Ascending aorta (tissue), 2 donors: Measurements from ENCODE around the gene KCNK3. TPM values are rescaled to one million over a fixed set of nuclear protein-coding genes. Genes with fewer than 3 reads are reported as not detected.

Source experiments
- DNase-seq, 2 donors: peaks; one replicate each; pipeline ENCODE4 v3.0.0-alpha.2; 2019; ENCODE audit warnings: low spot score in 2 of 2
- H3K27ac ChIP-seq, 2 donors: fragments of 200-600 bp; sonication (generic); one replicate each; pipeline ENCODE4 v1.5.1; 2016 to 2017; ENCODE audit warnings: mild to moderate bottlenecking in 1 of 2
- H3K27me3 ChIP-seq: fragments of 200-600 bp; sonication (generic); one replicate; pipeline ENCODE4 v1.5.1; 2017
- H3K36me3 ChIP-seq, 2 donors: fragments of 200-600 bp; sonication (generic); one replicate each; pipeline ENCODE4 v1.5.1; 2016
- H3K4me1 ChIP-seq, 2 donors: fragments of 200-600 bp; sonication (generic); one replicate each; pipeline ENCODE4 v1.5.1; 2016 to 2017; ENCODE audit warnings: mild to moderate bottlenecking in 1 of 2
- H3K4me3 ChIP-seq, 2 donors: fragments of 200-600 bp; sonication (generic); one replicate each; pipeline ENCODE4 v1.5.1; 2016 to 2017; ENCODE audit warnings: mild to moderate bottlenecking in 1 of 2
- H3K9me3 ChIP-seq, 2 donors: fragments of 200-600 bp; sonication (generic); one replicate each; pipeline ENCODE4 v1.5.1; 2016
- CTCF ChIP-seq, 3 experiments: fragments of 200-600 bp in 2 of 3; fragments of 450-650 bp in 1 of 3; sonication (generic) in 2 of 3; IDR thresholded peaks; one replicate each; pipeline ENCODE4 v1.5.1; 2016 to 2019; ENCODE audit warnings: antibody characterized with exemption in 3 of 3, mild to moderate bottlenecking in 1 of 3, moderate library complexity in 1 of 3
- intact Hi-C: fragments of 100-400 bp; cut with DNase I; formaldehyde crosslinking; loops from one replicate; pipeline ENCODE4 v1.15.1; 2023
- total RNA-seq: library from RNA; depleted of rRNA; stranded (reverse); fragments of >200 nt; gene quantifications from one replicate; pipeline ENCODE4 v1.1.0, GENCODE V29; 2016

KCNK3 gene
- total RNA-seq, 1 donor from 2014 or later, result 7.2 TPM

GRCh38 chr2:26716769-26717168 is 24.2 kb downstream of the KCNK3 start:
- peaks cover 15 to 22% of the 10 kb centered on the region in 2 donors for H3K4me1 ChIP-seq
- H3K4me3 ChIP-seq, result no peak overlapping the region
- no peak overlapping the region for H3K27ac ChIP-seq
- H3K27me3 ChIP-seq, result no peaks in the 10 kb centered on the region
- no peaks in the 10 kb centered on the region for H3K9me3 ChIP-seq
- DNase-seq, result no peak
- TF ChIP-seq CTCF (IDR thresholded peaks at IDR 0.05), result no peak
- H3K36me3 ChIP-seq, result no peaks in the 10 kb centered on the region
- intact Hi-C loops, result no loop called here

GRCh38 chr2:26717362-26717761 is 24.8 kb downstream of the KCNK3 start:
- no peak for TF ChIP-seq CTCF (IDR thresholded peaks at IDR 0.05)
- no peak for DNase-seq
- no peaks in the 10 kb centered on the region for H3K9me3 ChIP-seq
- intact Hi-C loops, result no loop called here
- no peak overlapping the region for H3K27ac ChIP-seq
- no peaks in the 10 kb centered on the region for H3K36me3 ChIP-seq
- peaks cover 15 to 23% of the 10 kb centered on the region in 2 donors for H3K4me1 ChIP-seq
- H3K27me3 ChIP-seq, result no peaks in the 10 kb centered on the region
- no peak overlapping the region for H3K4me3 ChIP-seq

GRCh38 chr2:26718949-26719686 is 26.6 kb downstream of the KCNK3 start:
- peaks cover 22 to 33% of the 10 kb centered on the region in 2 donors for H3K4me1 ChIP-seq
- intact Hi-C loops, result no loop called here

GRCh38 chr2:26720322-26721114 is 28.0 kb downstream of the KCNK3 start:
- peak; percentile 47 to 92 for DNase-seq
- peak overlapping the region; percentile 64 to 70 for H3K27ac ChIP-seq

More at GRCh38 chr2:26718949-26719686, 26.6 kb downstream of the KCNK3 start:
- no peaks in the 10 kb centered on the region for H3K9me3 ChIP-seq
- TF ChIP-seq CTCF (IDR thresholded peaks at IDR 0.05), result no peak
- H3K27ac ChIP-seq, result no peak overlapping the region
- no peak for DNase-seq
- H3K36me3 ChIP-seq, result no peaks in the 10 kb centered on the region
- no peak overlapping the region for H3K4me3 ChIP-seq
- no peaks in the 10 kb centered on the region for H3K27me3 ChIP-seq

More at GRCh38 chr2:26720322-26721114, 28.0 kb downstream of the KCNK3 start:
- no peak for TF ChIP-seq CTCF (IDR thresholded peaks at IDR 0.05)
- intact Hi-C loops, result loop anchor here (1.0 to 10.0 kb wide), 4 partner anchors 27 to 1746 kb away; partner anchors contain the start of genes DNAJC27 and EFR3B
- Histone ChIP-seq H3K9me3 (no peaks in the 10 kb centered on the region), H3K36me3 (no peaks in the 10 kb centered on the region), H3K4me1 (peaks cover 27 to 41% of the 10 kb centered on the region in 2 donors), H3K4me3 (no peak overlapping the region), H3K27me3 (no peaks in the 10 kb centered on the region)
